Lung (tissue), 12 donors: ENCODE data around the gene IRX4. TPM values are rescaled to one million over a fixed set of nuclear protein-coding genes. Genes with fewer than 3 reads are reported as not detected.

ENCODE experiments used
- ATAC-seq: fragments of 200-7000 bp; cut with Tn5 transposase; one replicate; pipeline ENCODE4 v1.9.1; 2020; ENCODE audit warnings: moderate number of reproducible peaks; ENCODE audit not compliant: insufficient read depth, low FRiP score
- DNase-seq, 3 donors: peaks; one replicate each; pipeline ENCODE4 v3.0.0-alpha.2; 2013 to 2017
- H3K27ac ChIP-seq, 2 donors: one replicate each; pipeline ENCODE4 v1.5.1; 2013; ENCODE audit warnings: mild to moderate bottlenecking in 2 of 2, moderate library complexity in 2 of 2, control low read depth in 1 of 2, inconsistent platforms in 1 of 2, low read depth in 1 of 2, low read length in 1 of 2
- H3K27me3 ChIP-seq, 3 donors: one replicate each; pipeline ENCODE4 v1.5.1; 2013; ENCODE audit warnings: low read length in 2 of 3; ENCODE audit not compliant: control insufficient read depth in 3 of 3, insufficient read depth in 3 of 3
- H3K36me3 ChIP-seq, 4 donors: one replicate each; pipeline ENCODE4 v1.5.1; 2013; ENCODE audit warnings: low read length in 4 of 4, mild to moderate bottlenecking in 1 of 4, moderate library complexity in 1 of 4; ENCODE audit not compliant: control insufficient read depth in 4 of 4, insufficient read depth in 4 of 4
- H3K4me1 ChIP-seq, 5 donors: one replicate each; pipeline ENCODE4 v1.5.1; 2013; ENCODE audit warnings: low read length in 5 of 5, mild to moderate bottlenecking in 2 of 5, moderate library complexity in 1 of 5; ENCODE audit not compliant: control insufficient read depth in 5 of 5, insufficient read depth in 5 of 5
- H3K4me3 ChIP-seq: one replicate; pipeline ENCODE4 v1.5.1; 2013; ENCODE audit warnings: mild to moderate bottlenecking, control low read depth, moderate library complexity
- H3K9ac ChIP-seq, 2 donors: one replicate each; pipeline ENCODE4 v1.5.1; 2013; ENCODE audit warnings: low read length in 2 of 2, control low read depth in 1 of 2; ENCODE audit not compliant: insufficient read depth in 1 of 2
- H3K9me3 ChIP-seq, 4 donors: one replicate each; pipeline ENCODE4 v1.5.1; 2013; ENCODE audit warnings: low read length in 3 of 4, mild to moderate bottlenecking in 1 of 4, moderate library complexity in 1 of 4; ENCODE audit not compliant: control insufficient read depth in 4 of 4, insufficient read depth in 3 of 4
- CTCF ChIP-seq: IDR thresholded peaks from 2 replicates; pipeline ENCODE4 v1.5.1; 2012; ENCODE audit warnings: mild to moderate bottlenecking; ENCODE audit errors: control extremely low read depth, extremely low read depth
- WGBS, 2 donors: extraction: QIAGEN DNeasy Blood & Tissue Kit; methylation state at CpG; one replicate each; pipeline ENCODE4 v1.1.7; 2013; 5-methylcytosine and 5-hydroxymethylcytosine counted together
- polyA plus RNA-seq, 2 donors: library from polyadenylated mRNA; stranded (reverse); fragments of 200-250 nt; gene quantifications; one replicate each; pipeline ENCODE4 v1.2.1, GENCODE V29; 2013
- total RNA-seq, 2 donors: library from RNA; depleted of rRNA in 1 of 2; stranded (reverse); fragments of >200 nt in 1 of 2; gene quantifications; one replicate each; pipeline ENCODE4 v1.2.1, GENCODE V29; 2014 to 2021
- donor health status: control.
- donor health status: control.
- donor health status: Bipolar disorder and iron deficiency.
- donor health status: healthy.
- donor health status: DM: yes; HTN: yes; CAD: no.

The IRX4 gene
- total and polyA plus RNA-seq, 4 donors = 0.02 TPM; not detected in 3

- Histone ChIP-seq H3K9ac (no peak overlapping the region), H3K4me1 (no peaks in the 10 kb centered on the region), H3K4me3 (no peak overlapping the region), H3K27ac (no peak overlapping the region), H3K27me3 (peaks cover 2 to 14% (median 3%) of the 10 kb centered on the region in 3 donors), H3K9me3 (peaks cover 0 to 28% (median 0%) of the 10 kb centered on the region in 4 donors), H3K36me3 (no peaks in the 10 kb centered on the region)
- ATAC-seq (no peak), DNase-seq (no peak)
- TF ChIP-seq CTCF = no peak
- 73 to 79% methylated on average over 18 of the region's 18 CpGs for WGBS, 2 donors
Observed at GRCh38 chr5:1912951-1913565, 30.3 kb upstream of the IRX4 start.

- WGBS, 2 donors = 87 to 91% methylated on average over 26 of the region's 26 CpGs
Observed at GRCh38 chr5:1911773-1912235, 29.1 kb upstream of the IRX4 start.

GRCh38 chr5:1910861-1911772 is 28.4 kb upstream of the IRX4 start:
- Histone ChIP-seq H3K9me3 (peaks cover 0 to 27% (median 0%) of the 10 kb centered on the region in 4 donors), H3K4me3 (no peak overlapping the region), H3K36me3 (no peaks in the 10 kb centered on the region), H3K27me3 (peaks cover 0 to 10% (median 3%) of the 10 kb centered on the region in 3 donors), H3K9ac (no peak overlapping the region), H3K27ac (no peak overlapping the region), H3K4me1 (no peaks in the 10 kb centered on the region)
- no peak for TF ChIP-seq CTCF
- WGBS, 2 donors = 79 to 84% methylated on average over 15 of the region's 15 CpGs
- ATAC-seq = no peak
- no peak for DNase-seq

More at GRCh38 chr5:1911773-1912235, 29.1 kb upstream of the IRX4 start:
- TF ChIP-seq CTCF = no peak
- H3K27me3 ChIP-seq = peaks cover 0 to 13% (median 3%) of the 10 kb centered on the region in 3 donors
- H3K9ac ChIP-seq = no peak overlapping the region
- no peak for ATAC-seq
- H3K4me3 ChIP-seq = no peak overlapping the region
- H3K4me1 ChIP-seq = no peaks in the 10 kb centered on the region
- DNase-seq = no peak
- no peak overlapping the region for H3K27ac ChIP-seq
- no peaks in the 10 kb centered on the region for H3K36me3 ChIP-seq
- peaks cover 0 to 28% (median 0%) of the 10 kb centered on the region in 4 donors for H3K9me3 ChIP-seq
